Activated CD8-positive, alpha-beta memory T cell treated with anti-CD3 and anti-CD28 coated beads, Interleukin-2, amount 10 ng/mL, durations not matched to agents 7 days and 5 days (primary cell): ENCODE data around the gene APOB. TPM values are rescaled to one million over a fixed set of nuclear protein-coding genes. Genes with fewer than 3 reads are reported as not detected.

Experiments
- ATAC-seq: fragments of 150-1000 bp; cut with Tn5 transposase; one replicate; pipeline ENCODE4 v1.10.0; 2021; ENCODE audit warnings: moderate library complexity
- CTCF ChIA-PET: fragments of 350-600 bp; sonication (Branson Sonifier 250); formaldehyde crosslinking; loops from one replicate; lab custom pipeline; 2021; ENCODE audit warnings: antibody characterized with exemption; lab: Charles Lee
- DNase-seq: peaks from one replicate; pipeline ENCODE4 v3.0.0-alpha.2; 2020
- H3K27ac Mint-ChIP-seq: one replicate; pipeline ENCODE4 v1.8.0; 2021; ENCODE audit warnings: mild to moderate bottlenecking, mixed read lengths
- H3K27me3 Mint-ChIP-seq: one replicate; pipeline ENCODE4 v1.8.0; 2021; ENCODE audit warnings: mixed read lengths
- H3K36me3 Mint-ChIP-seq: one replicate; pipeline ENCODE4 v1.8.0; 2021; ENCODE audit warnings: mild to moderate bottlenecking, mixed read lengths
- H3K4me1 Mint-ChIP-seq: one replicate; pipeline ENCODE4 v1.8.0; 2021; ENCODE audit warnings: mixed read lengths
- H3K4me3 Mint-ChIP-seq: one replicate; pipeline ENCODE4 v1.8.0; 2021; ENCODE audit warnings: mild to moderate bottlenecking, moderate library complexity, mixed read lengths
- H3K9me3 Mint-ChIP-seq: one replicate; pipeline ENCODE4 v1.8.0; 2022; ENCODE audit warnings: low read depth, mixed read lengths
- total RNA-seq, 2 experiments: library from RNA; stranded (reverse); gene quantifications; one replicate each; pipeline ENCODE4 v1.2.3, GENCODE V29; 2021

The APOB gene
- total RNA-seq, 2 experiments from 2014 or later = not detected

- ATAC-seq (no peak), DNase-seq (no peak)
- no peaks in the 10 kb centered on the region for H3K36me3 Mint-ChIP-seq
- no peak overlapping the region for H3K4me3 Mint-ChIP-seq
- no peaks in the 10 kb centered on the region for H3K4me1 Mint-ChIP-seq
- H3K9me3 Mint-ChIP-seq = no peaks in the 10 kb centered on the region
- no peaks in the 10 kb centered on the region for H3K27me3 Mint-ChIP-seq
- H3K27ac Mint-ChIP-seq = no peak overlapping the region
- CTCF ChIA-PET = no interaction called here
Observed at GRCh38 chr2:21055879-21056790, 12.3 kb upstream of the APOB start.

- Mint-ChIP-seq H3K36me3 (no peaks in the 10 kb centered on the region), H3K4me1 (no peaks in the 10 kb centered on the region), H3K4me3 (no peak overlapping the region), H3K9me3 (no peaks in the 10 kb centered on the region), H3K27ac (no peak overlapping the region), H3K27me3 (no peaks in the 10 kb centered on the region)
- no peak for DNase-seq
- CTCF ChIA-PET = no interaction called here
- no peak for ATAC-seq
Observed at GRCh38 chr2:21055451-21055850, 11.6 kb upstream of the APOB start.

GRCh38 chr2:21054011-21054410, 10.1 kb upstream of the APOB start:
- Mint-ChIP-seq H3K27ac (no peak overlapping the region), H3K9me3 (no peaks in the 10 kb centered on the region), H3K27me3 (no peaks in the 10 kb centered on the region)

GRCh38 chr2:21052044-21052443, 8.2 kb upstream of the APOB start:
- no peak overlapping the region for H3K27ac Mint-ChIP-seq
- H3K36me3 Mint-ChIP-seq = no peaks in the 10 kb centered on the region
- CTCF ChIA-PET = interaction anchor here (1.2 kb wide), 1 partner anchor 12 kb away, joined by 3 read pairs; no protein-coding TSS in a partner anchor
- DNase-seq (no peak), ATAC-seq (no peak)
- H3K4me1 Mint-ChIP-seq = no peaks in the 10 kb centered on the region
- no peaks in the 10 kb centered on the region for H3K27me3 Mint-ChIP-seq
- no peak overlapping the region for H3K4me3 Mint-ChIP-seq
- H3K9me3 Mint-ChIP-seq = no peaks in the 10 kb centered on the region

More at GRCh38 chr2:21054011-21054410, 10.1 kb upstream of the APOB start:
- no peak overlapping the region for H3K4me3 Mint-ChIP-seq
- H3K4me1 Mint-ChIP-seq = no peaks in the 10 kb centered on the region
- CTCF ChIA-PET = no interaction called here
- DNase-seq (no peak), ATAC-seq (no peak)
- no peaks in the 10 kb centered on the region for H3K36me3 Mint-ChIP-seq

GRCh38 chr2:21050164-21050563, 6.3 kb upstream of the APOB start:
- H3K9me3 Mint-ChIP-seq = no peaks in the 10 kb centered on the region
- no peak for ATAC-seq
- CTCF ChIA-PET = no interaction called here

GRCh38 chr2:21047141-21048009, 3.5 kb upstream of the APOB start:
- Mint-ChIP-seq H3K4me1 (peaks cover 3% of the 10 kb centered on the region), H3K4me3 (no peak overlapping the region), H3K36me3 (no peaks in the 10 kb centered on the region), H3K9me3 (no peaks in the 10 kb centered on the region), H3K27me3 (peaks cover 25% of the 10 kb centered on the region), H3K27ac (no peak overlapping the region)
- DNase-seq = no peak
- CTCF ChIA-PET = no interaction called here
- ATAC-seq = no peak

More at GRCh38 chr2:21050164-21050563, 6.3 kb upstream of the APOB start:
- no peaks in the 10 kb centered on the region for H3K36me3 Mint-ChIP-seq
- H3K4me1 Mint-ChIP-seq = no peaks in the 10 kb centered on the region
- no peak overlapping the region for H3K27ac Mint-ChIP-seq
- peaks cover 5% of the 10 kb centered on the region for H3K27me3 Mint-ChIP-seq
- H3K4me3 Mint-ChIP-seq = no peak overlapping the region
- DNase-seq = no peak

GRCh38 chr2:21046506-21046905, 2.6 kb upstream of the APOB start:
- DNase-seq = no peak

GRCh38 chr2:21044694-21045371, 960 bp upstream of the APOB start:
- ATAC-seq (no peak), DNase-seq (no peak)
- H3K27ac Mint-ChIP-seq = no peak overlapping the region
- no peaks in the 10 kb centered on the region for H3K36me3 Mint-ChIP-seq
- H3K4me3 Mint-ChIP-seq = no peak overlapping the region
- peaks cover 28% of the 10 kb centered on the region for H3K27me3 Mint-ChIP-seq
- CTCF ChIA-PET = no interaction called here
- peaks cover 3% of the 10 kb centered on the region for H3K4me1 Mint-ChIP-seq
- no peaks in the 10 kb centered on the region for H3K9me3 Mint-ChIP-seq

More at GRCh38 chr2:21046506-21046905, 2.6 kb upstream of the APOB start:
- CTCF ChIA-PET = interaction anchor here (1.2 kb wide), 1 partner anchor 271 kb away, joined by 3 read pairs; no protein-coding TSS in a partner anchor
- Mint-ChIP-seq H3K4me1 (peaks cover 3% of the 10 kb centered on the region), H3K36me3 (no peaks in the 10 kb centered on the region), H3K4me3 (no peak overlapping the region), H3K9me3 (no peaks in the 10 kb centered on the region), H3K27ac (no peak overlapping the region), H3K27me3 (peaks cover 28% of the 10 kb centered on the region)
- no peak for ATAC-seq

GRCh38 chr2:21042958-21043743, 722 bp downstream of the APOB start:
- no peak overlapping the region for H3K4me3 Mint-ChIP-seq
- H3K4me1 Mint-ChIP-seq = peaks cover 3% of the 10 kb centered on the region
- CTCF ChIA-PET = interaction anchor here (0.6 to 1.6 kb wide), 11 partner anchors 9 to 1889 kb away, joined by 3 to 10 read pairs (median 4); no protein-coding TSS in a partner anchor
- H3K36me3 Mint-ChIP-seq = no peaks in the 10 kb centered on the region
- H3K27ac Mint-ChIP-seq = no peak overlapping the region
- no peaks in the 10 kb centered on the region for H3K9me3 Mint-ChIP-seq
- ATAC-seq = peak; percentile 66
- peaks cover 28% of the 10 kb centered on the region for H3K27me3 Mint-ChIP-seq
- DNase-seq = peak; percentile 58

- DNase-seq (no peak), ATAC-seq (no peak)
- CTCF ChIA-PET = interaction anchor here (0.5 to 1.6 kb wide), 12 partner anchors 9 to 1890 kb away, joined by 3 to 10 read pairs (median 4); no protein-coding TSS in a partner anchor
- H3K4me1 Mint-ChIP-seq = peaks cover 3% of the 10 kb centered on the region
- no peaks in the 10 kb centered on the region for H3K36me3 Mint-ChIP-seq
- no peak overlapping the region for H3K4me3 Mint-ChIP-seq
- peaks cover 28% of the 10 kb centered on the region for H3K27me3 Mint-ChIP-seq
- no peak overlapping the region for H3K27ac Mint-ChIP-seq
- no peaks in the 10 kb centered on the region for H3K9me3 Mint-ChIP-seq
Observed at GRCh38 chr2:21042708-21042957, 1.2 kb downstream of the APOB start.

- CTCF ChIA-PET = interaction anchor here (0.5 to 1.6 kb wide), 13 partner anchors 8 to 1891 kb away, joined by 3 to 10 read pairs (median 4); no protein-coding TSS in a partner anchor
- Mint-ChIP-seq H3K4me1 (peaks cover 3% of the 10 kb centered on the region), H3K36me3 (no peaks in the 10 kb centered on the region), H3K27ac (no peak overlapping the region), H3K27me3 (peaks cover 28% of the 10 kb centered on the region), H3K4me3 (no peak overlapping the region), H3K9me3 (no peaks in the 10 kb centered on the region)
- ATAC-seq (no peak), DNase-seq (no peak)
Observed at GRCh38 chr2:21041943-21042707, 1.7 kb downstream of the APOB start.

- no peak for ATAC-seq
- Mint-ChIP-seq H3K27me3 (peaks cover 28% of the 10 kb centered on the region), H3K36me3 (no peaks in the 10 kb centered on the region), H3K4me3 (no peak overlapping the region), H3K4me1 (peaks cover 3% of the 10 kb centered on the region), H3K27ac (no peak overlapping the region), H3K9me3 (no peaks in the 10 kb centered on the region)
- no peak for DNase-seq
- CTCF ChIA-PET = interaction anchor here (1.1 kb wide), 1 partner anchor 276 kb away, joined by 6 read pairs; no protein-coding TSS in a partner anchor
Observed at GRCh38 chr2:21041462-21041861, 2.4 kb downstream of the APOB start.
